GM21360 (cell line): ENCODE data around the gene PRLR.

Experiments used
- ATAC-seq: cut with Tn5 transposase; IDR thresholded peaks from one replicate; pipeline ENCODE4 v1.9.1; 2021; ENCODE audit warnings: mild to moderate bottlenecking, moderate library complexity; ENCODE audit not compliant: unreplicated experiment

PRLR gene

DNA sequence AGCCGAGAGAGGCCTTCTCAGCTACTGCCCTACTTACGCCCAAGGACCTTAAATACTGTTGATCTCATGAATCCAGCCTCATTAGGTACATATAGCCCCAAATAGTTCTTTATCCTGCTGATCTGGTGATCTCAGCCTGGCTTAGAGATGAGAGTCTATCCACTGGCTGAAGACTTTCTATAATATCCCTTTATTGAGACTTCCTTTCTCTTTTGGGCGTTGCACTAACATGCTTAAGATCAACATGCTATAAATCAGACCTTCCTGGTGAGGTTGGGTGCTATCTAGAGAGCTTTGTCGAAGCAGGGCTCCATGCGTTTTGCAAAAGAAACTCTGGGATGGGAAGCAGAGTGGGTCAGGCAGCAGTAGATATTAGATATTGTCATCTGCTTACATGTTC lies 138.6 kb downstream of the PRLR start:
- ATAC-seq, result no peak

- ATAC-seq, result no peak
These were observed 140.7 kb downstream of the PRLR start for GRCh38 chr5:35089334-35090314.

DNA sequence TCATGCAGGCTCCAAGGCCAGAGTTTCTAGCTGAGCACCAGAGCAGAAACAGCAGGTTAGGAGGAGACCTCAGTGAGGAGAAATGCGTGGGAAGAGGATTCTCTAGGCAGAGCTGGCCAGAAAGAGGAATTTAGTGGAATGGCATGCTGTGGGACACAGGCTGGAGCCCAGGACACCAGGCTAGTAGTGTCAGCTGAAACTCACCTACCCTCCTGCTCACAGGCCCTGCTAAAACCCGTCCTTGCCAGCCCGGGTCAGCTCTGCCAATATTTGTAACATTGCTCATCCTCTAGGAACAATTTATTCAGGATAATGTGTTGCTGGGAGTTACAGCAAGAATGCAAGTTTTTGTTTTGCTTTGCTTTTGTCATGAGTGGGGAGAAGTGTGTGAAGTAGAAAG lies 142.3 kb downstream of the PRLR start:
- ATAC-seq, result no peak

DNA sequence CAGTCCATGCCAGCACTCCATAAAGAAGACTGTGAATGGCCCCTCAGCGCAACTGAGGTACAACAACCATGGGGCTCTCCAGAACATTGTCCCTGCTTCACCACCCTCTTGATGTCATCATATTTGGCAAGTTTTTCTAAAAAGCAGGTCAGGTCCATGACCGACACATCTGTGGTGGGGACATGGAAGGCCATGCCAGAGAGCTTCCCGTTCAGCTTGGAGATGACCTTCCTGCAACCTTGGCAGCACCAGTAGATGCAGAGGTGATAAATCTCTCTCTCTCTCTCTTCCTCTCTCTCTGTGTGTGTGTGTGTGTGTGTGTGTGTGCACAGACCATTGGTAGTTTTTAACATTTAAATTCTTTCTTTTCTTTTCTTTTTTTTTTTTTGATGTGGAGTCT lies 147.1 kb downstream of the PRLR start:
- no peak for ATAC-seq

DNA sequence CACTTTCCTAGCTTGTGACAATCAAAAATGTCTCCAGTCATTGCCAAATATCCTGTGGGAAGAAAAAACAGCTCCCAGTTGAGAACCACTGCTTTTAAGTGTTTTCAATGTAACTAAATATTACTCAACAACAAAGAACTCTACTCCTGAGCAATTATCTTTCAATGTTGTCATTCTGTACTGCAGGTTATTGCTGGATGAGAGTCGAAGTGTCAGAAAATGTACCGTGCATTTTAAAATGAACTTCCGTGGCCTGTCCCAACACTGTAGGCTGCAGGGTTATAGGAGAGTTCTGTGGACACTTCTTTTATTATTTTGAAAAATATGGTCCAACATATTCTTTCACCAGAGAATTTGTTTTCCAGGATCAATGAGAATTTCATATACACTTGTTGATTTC lies 147.8 kb downstream of the PRLR start:
- no peak for ATAC-seq

DNA sequence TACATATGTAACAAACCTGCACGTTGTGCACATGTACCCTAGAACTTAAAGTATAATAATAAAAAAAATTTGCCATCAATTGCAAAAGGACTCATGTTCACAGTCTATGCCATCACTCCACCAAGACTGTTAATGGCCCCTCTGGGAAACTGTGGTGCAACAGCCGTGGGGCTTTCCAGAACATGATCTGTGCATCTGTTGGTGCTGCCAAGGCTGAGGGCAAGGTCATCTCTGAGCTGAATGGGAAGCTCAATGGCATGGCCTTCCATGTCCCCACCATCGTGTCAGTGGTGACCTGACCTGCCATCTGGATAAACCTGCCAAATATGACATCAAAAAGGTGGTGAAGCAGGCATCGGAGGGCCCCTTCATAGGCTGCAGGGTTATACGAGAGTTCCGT lies 149.2 kb downstream of the PRLR start:
- ATAC-seq, result no peak

GRCh38 chr5:35073160-35073559 lies 157.1 kb downstream of the PRLR start:
- ATAC-seq, result no peak

DNA sequence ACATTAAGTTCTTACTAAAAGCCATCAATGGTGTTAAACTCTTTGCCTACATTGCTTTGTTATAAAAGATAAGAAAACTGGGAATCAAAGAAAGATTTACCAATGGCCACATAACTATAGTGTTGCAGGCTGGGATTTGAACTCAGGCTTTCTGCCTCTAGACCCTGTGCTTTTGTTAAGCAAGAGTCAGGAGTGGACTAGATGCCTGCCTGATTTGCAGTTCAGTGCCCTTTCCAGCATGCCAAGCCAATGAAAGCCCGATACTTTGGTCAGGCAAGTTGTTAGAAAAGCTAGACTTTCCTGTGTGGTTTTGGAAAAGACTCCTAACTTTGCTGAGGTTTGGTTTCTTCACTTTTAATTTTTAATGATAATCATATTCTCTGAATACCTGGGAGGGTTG lies 161.1 kb downstream of the PRLR start:
- no peak for ATAC-seq

DNA sequence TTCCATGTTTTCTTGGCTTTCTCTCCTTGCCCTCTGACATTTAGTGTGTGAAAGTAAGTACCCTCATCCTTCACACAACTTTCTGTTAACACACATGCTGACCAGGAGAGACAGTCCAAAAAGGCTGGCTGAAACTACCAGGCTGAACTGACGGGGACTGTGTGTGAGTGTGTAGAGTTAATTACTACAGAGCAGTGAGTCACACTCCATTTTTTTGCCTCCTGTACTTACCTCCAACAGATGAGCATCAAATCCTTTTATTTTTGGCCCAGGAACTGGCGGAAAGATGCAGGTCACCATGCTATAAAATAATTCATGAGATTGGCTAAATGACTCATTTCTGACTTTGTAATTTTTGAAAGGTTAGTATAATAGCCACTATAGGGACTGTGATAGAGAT lies 162.3 kb downstream of the PRLR start:
- no peak for ATAC-seq

DNA sequence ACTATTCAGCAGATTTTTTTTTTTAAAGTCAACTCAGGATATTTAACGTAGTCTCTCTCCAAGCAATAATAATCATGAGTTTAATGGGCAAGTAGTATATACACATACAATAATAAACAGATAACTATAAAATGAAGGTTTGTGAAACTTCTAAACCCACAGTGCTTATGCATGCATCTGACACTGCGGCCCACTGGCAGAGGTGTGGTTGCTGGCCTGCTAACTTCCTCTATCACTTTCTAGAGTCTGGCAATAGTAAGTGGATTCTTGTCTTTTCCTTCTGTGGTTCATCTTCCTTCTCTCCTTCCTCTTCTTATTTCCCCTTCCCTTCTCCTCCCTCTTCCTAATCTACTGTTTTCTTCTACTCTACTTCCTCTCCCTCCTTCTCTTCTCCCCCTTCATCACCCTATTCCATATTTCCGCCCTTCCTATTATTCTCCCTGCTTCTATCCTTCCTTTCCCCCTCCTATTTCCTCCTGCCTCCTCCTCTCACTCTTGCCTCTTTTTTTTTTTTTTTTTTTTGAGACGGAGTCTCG lies 164.0 kb downstream of the PRLR start:
- no peak for ATAC-seq

DNA sequence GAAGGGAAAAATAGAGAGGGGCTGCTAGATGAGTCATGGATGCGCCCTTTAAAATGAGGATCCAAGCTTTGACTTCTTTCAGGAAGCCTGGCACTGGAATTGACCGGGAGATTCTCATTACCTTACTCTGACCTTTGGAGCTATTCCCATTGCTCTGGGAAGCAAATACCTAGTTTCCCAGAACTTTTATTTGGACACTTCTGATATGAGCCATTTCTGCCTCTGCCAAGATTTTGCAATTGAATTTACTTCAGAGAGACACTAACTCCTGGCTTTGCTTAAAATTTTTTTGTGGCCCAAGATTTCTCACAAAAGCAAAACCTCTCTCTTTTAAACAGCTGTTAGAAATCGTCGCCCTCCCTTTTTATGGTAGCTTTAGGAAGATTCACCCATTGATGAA lies 166.9 kb downstream of the PRLR start:
- ATAC-seq, result no peak

DNA sequence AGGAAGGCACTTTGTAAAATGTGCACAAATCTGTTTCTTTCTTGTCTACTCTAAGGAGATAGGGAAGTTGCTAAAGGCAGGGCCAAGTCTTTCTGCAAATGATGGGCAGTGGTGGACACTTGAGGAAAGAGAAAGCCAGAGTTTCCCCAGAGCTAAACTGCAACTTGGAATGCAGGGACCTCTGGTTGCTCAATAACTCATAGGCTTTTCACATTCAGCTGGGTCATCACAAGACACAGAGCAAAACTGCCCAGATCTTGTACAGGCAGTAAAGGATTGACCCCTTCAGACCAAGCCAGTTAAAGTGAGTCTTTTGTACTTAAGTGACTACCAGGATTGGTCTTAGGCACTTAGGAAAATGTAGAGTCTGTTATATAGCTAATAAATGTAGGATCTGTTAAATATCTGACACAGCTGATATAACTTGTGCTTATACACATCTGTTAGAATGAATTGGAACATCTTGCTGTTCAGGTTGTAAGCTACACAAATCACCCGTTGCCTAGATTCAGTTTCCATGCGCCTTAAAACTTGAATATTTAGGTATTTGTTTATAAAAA lies 169.0 kb downstream of the PRLR start:
- ATAC-seq, result no peak

GRCh38 chr5:35060236-35060635 lies 170.1 kb downstream of the PRLR start:
- no peak for ATAC-seq

- no peak for ATAC-seq
These were observed 171.0 kb downstream of the PRLR start for GRCh38 chr5:35059251-35059650.

DNA sequence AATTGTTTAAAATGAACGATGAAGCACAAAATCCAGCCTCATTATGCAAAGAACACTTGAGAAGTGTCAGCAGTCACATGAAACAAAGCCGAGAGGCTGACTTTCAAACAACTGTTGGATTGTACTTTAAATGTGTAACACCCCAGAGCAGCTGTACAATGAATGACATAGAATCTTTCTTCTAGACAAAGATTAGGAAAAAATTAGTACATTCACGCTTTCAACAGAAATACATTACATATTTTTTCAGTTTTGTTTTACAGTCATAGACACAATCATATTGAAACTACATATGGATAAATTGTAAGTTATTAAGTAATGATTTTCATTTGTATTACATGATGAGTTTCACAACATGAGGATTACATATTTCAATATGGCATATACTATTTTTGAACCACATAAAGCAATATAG lies 171.9 kb downstream of the PRLR start:
- ATAC-seq, result peak; percentile 52

- no peak for ATAC-seq
These were observed 173.6 kb downstream of the PRLR start for GRCh38 chr5:35056686-35057085.

DNA sequence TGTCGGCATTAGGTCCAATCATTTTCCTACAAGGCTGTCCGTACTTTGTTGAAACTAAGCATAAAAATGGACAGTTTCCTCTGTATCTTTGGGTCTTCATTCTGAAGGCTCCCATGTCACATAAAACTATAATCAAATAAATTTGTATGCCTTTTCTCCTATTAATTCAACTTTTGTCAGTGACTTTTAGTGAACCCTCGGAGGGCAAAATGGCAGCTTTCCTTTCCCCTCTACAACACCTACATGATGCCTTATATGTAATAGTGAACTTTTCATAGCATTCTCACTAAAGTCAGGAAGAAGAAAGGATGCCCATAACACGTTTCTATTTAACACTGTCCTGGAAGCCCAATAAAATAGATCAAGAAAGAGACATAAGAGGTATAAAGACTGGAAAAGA lies 177.4 kb downstream of the PRLR start:
- no peak for ATAC-seq

GRCh38 chr5:35050541-35051126 lies 179.7 kb downstream of the PRLR start:
- no peak for ATAC-seq

DNA sequence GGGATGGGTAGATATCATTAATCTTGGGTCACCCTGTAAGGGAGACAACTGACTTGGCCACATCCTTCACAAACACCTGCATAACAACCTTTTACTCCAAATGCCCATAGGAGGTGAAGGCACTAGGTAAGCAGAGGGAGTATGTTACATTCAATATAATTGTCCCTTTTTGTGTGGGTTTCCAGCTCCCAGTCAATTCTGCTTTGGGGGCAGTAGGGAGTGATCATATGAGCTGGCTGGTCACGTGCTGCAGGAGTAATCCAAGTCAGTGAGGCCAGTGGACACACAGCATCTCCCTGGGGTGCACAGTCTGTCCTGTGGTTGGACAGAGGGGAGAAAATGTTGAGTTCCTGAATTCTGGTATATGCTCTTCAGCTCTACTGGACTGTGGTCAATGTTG lies 181.4 kb downstream of the PRLR start:
- ATAC-seq, result no peak

GRCh38 chr5:35047785-35048404 lies 182.4 kb downstream of the PRLR start, which contains the start of gene AGXT2:
Gene AGXT2 (minus strand): TSS chr5:35047949. CDS start chr5:35047892, 57 bp downstream.
- ATAC-seq, result no peak

GRCh38 chr5:35046774-35047173 lies 183.5 kb downstream of the PRLR start:
- ATAC-seq, result no peak
